Measurements from ENCODE around the gene WASHC2A.
"Not testable (repeated sequence)": the region's sequence is repeated elsewhere in the genome, so short reads cannot be mapped to it uniquely, and the experiment has no call there.

Gene WASHC2A

DNA sequence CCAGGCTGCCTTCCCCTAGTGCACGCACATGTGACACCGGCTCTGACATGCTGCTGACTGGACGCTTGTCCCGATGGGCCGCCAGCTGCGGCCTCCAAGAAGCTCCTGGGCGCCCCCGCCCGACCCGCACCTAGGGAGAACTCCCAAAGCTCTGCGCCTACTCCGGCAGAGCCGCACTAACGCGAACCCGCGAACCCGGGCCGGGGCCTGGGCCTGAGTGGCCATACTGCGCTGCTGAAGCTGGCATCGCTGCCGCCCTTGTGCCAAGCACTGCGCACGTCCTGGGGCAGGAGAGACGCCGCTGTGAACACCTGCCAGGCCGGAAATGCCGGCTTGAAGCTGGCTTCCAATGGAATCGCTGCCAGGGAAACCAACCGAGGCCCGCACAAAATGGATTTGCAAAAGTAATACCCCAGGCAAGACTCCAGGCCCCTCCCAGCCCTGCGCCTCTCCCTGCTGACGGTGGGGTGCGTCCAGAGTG is 85.1 kb downstream of the WASHC2A start:
- no peak overlapping the region for H3K4me2 ChIP-seq (ENCODE audit: low read depth, low read length, poor library complexity, severe bottlenecking)
- no peak for TF ChIP-seq EZH2phosphoT487 (IDR thresholded peaks at IDR 0.05; ENCODE audit: borderline replicate concordance)
- TF ChIP-seq, protein P1, sequence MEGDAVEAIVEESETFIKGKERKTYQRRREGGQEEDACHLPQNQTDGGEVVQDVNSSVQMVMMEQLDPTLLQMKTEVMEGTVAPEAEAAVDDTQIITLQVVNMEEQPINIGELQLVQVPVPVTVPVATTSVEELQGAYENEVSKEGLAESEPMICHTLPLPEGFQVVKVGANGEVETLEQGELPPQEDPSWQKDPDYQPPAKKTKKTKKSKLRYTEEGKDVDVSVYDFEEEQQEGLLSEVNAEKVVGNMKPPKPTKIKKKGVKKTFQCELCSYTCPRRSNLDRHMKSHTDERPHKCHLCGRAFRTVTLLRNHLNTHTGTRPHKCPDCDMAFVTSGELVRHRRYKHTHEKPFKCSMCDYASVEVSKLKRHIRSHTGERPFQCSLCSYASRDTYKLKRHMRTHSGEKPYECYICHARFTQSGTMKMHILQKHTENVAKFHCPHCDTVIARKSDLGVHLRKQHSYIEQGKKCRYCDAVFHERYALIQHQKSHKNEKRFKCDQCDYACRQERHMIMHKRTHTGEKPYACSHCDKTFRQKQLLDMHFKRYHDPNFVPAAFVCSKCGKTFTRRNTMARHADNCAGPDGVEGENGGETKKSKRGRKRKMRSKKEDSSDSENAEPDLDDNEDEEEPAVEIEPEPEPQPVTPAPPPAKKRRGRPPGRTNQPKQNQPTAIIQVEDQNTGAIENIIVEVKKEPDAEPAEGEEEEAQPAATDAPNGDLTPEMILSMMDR (conservative IDR thresholded peaks at IDR 0.05; ENCODE audit: low read length), result no peak

DNA sequence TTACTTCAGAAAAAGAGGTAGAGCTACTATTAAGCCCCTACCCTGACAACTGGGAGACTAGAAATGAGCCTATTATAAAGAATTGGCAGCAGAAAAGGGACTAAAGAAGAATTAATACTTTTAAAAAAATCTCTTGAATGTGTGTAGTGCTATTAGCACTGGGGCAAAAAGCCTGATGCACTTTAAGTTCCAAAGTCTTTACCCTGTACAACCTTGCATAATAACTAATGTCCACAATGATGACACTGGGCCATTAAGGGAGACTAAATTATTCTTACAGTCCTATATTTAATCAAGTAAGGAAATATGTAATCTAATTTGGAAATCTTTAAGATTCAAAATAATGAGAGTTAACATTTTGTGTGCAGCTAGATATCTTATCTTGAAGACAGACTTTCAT is 90.1 kb downstream of the WASHC2A start:
- H3K9me2 ChIP-seq (replicated peaks; ENCODE audit: low read depth, low read length); H3K9ac ChIP-seq (ENCODE audit: low read depth, low read length, poor library complexity, severe bottlenecking); H3K4me2 ChIP-seq (ENCODE audit: low read depth, low read length, poor library complexity, severe bottlenecking); H3K79me2 ChIP-seq (ENCODE audit: insufficient read depth, low read length); H3K4me3 ChIP-seq (ENCODE audit: low read length, poor library complexity, severe bottlenecking); H4K20me1 ChIP-seq (ENCODE audit: insufficient read depth, low read length, poor library complexity, severe bottlenecking); H3K36me3 ChIP-seq (ENCODE audit: insufficient read depth, low read length); H3K27me3 ChIP-seq (ENCODE audit: insufficient read depth, low read length, poor library complexity, severe bottlenecking); H2AFZ ChIP-seq (ENCODE audit: low read length); H3K4me1 ChIP-seq (ENCODE audit: insufficient read depth, low read length, poor library complexity, severe bottlenecking); H3K9me3 ChIP-seq (ENCODE audit: insufficient read depth, low read depth, low read length); H3F3A ChIP-seq (ENCODE audit: low read depth): not testable (repeated sequence)

More for the DNA sequence above, 85.1 kb downstream of the WASHC2A start:
- no peaks in the 10 kb centered on the region for H4K20me1 ChIP-seq (ENCODE audit: insufficient read depth, low read length, poor library complexity, severe bottlenecking)
- H3K36me3 ChIP-seq (ENCODE audit: insufficient read depth, low read length), result no peaks in the 10 kb centered on the region
- H3K9ac ChIP-seq (ENCODE audit: low read depth, low read length, poor library complexity, severe bottlenecking), result no peak overlapping the region
- no peaks in the 10 kb centered on the region for H3K9me3 ChIP-seq (ENCODE audit: insufficient read depth, low read depth, low read length)
- no peaks in the 10 kb centered on the region for H3K4me1 ChIP-seq (ENCODE audit: insufficient read depth, low read length, poor library complexity, severe bottlenecking)
- no peaks in the 10 kb centered on the region for H3K9me2 ChIP-seq (replicated peaks; ENCODE audit: low read depth, low read length)
- H2AFZ ChIP-seq (ENCODE audit: low read length), result no peak overlapping the region
- no peaks in the 10 kb centered on the region for H3K79me2 ChIP-seq (ENCODE audit: insufficient read depth, low read length)
- H3K4me3 ChIP-seq (ENCODE audit: low read length, poor library complexity, severe bottlenecking), result no peak overlapping the region
- H3F3A ChIP-seq (ENCODE audit: low read depth), result no peaks in the 10 kb centered on the region
- no peaks in the 10 kb centered on the region for H3K27me3 ChIP-seq (ENCODE audit: insufficient read depth, low read length, poor library complexity, severe bottlenecking)

DNA sequence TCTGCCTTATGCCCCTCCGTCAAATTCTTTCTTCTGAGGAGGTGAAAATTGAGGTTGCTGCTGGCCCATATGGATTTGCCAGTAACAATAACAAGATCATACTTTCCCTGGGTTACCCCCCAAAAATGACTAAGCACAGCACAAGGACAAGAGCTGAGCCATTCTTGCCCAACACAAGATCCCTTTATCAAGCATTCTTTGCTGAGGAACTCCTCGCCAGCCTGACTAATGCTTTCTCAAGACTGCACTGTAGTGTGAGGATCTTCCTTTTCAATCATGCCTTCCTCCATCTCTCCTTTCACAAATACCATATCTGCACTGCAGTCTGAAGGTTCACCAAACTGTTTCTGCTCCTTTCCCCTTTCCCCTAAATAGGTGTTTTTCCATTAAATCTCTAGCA is 92.1 kb downstream of the WASHC2A start:
- not testable (repeated sequence) for H3K4me1 ChIP-seq (ENCODE audit: insufficient read depth, low read length, poor library complexity, severe bottlenecking); H3K9me2 ChIP-seq (replicated peaks; ENCODE audit: low read depth, low read length); H3K4me2 ChIP-seq (ENCODE audit: low read depth, low read length, poor library complexity, severe bottlenecking); H3K4me3 ChIP-seq (ENCODE audit: low read length, poor library complexity, severe bottlenecking); H3F3A ChIP-seq (ENCODE audit: low read depth); H3K36me3 ChIP-seq (ENCODE audit: insufficient read depth, low read length); H3K9me3 ChIP-seq (ENCODE audit: insufficient read depth, low read depth, low read length); H4K20me1 ChIP-seq (ENCODE audit: insufficient read depth, low read length, poor library complexity, severe bottlenecking); H3K9ac ChIP-seq (ENCODE audit: low read depth, low read length, poor library complexity, severe bottlenecking); H3K27me3 ChIP-seq (ENCODE audit: insufficient read depth, low read length, poor library complexity, severe bottlenecking); H2AFZ ChIP-seq (ENCODE audit: low read length); H3K79me2 ChIP-seq (ENCODE audit: insufficient read depth, low read length)

DNA sequence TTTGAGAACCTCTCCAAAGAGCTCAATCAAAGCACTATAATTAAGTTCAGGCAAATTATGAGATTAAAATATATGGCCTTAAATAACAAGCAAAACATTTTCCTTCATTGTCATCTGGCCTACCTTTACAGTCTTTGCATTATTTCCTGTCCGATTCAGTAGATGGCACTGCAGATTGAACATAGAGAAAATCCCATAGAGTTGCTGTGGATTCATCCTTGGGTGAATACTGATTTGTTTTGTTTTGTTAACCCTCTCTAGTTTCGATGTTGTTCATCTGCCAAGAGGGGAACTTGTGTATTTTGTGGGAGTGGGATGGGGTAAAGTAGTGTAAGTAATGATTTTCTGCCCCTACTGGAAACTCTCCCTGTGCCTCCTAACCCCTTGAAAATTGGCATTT is 97.3 kb downstream of the WASHC2A start:
- H3K79me2 ChIP-seq (ENCODE audit: insufficient read depth, low read length); H4K20me1 ChIP-seq (ENCODE audit: insufficient read depth, low read length, poor library complexity, severe bottlenecking); H3K9ac ChIP-seq (ENCODE audit: low read depth, low read length, poor library complexity, severe bottlenecking); H3F3A ChIP-seq (ENCODE audit: low read depth); H3K9me2 ChIP-seq (replicated peaks; ENCODE audit: low read depth, low read length); H3K9me3 ChIP-seq (ENCODE audit: insufficient read depth, low read depth, low read length); H3K4me2 ChIP-seq (ENCODE audit: low read depth, low read length, poor library complexity, severe bottlenecking); H3K27me3 ChIP-seq (ENCODE audit: insufficient read depth, low read length, poor library complexity, severe bottlenecking); H2AFZ ChIP-seq (ENCODE audit: low read length); H3K36me3 ChIP-seq (ENCODE audit: insufficient read depth, low read length); H3K4me3 ChIP-seq (ENCODE audit: low read length, poor library complexity, severe bottlenecking); H3K4me1 ChIP-seq (ENCODE audit: insufficient read depth, low read length, poor library complexity, severe bottlenecking): not testable (repeated sequence)

DNA sequence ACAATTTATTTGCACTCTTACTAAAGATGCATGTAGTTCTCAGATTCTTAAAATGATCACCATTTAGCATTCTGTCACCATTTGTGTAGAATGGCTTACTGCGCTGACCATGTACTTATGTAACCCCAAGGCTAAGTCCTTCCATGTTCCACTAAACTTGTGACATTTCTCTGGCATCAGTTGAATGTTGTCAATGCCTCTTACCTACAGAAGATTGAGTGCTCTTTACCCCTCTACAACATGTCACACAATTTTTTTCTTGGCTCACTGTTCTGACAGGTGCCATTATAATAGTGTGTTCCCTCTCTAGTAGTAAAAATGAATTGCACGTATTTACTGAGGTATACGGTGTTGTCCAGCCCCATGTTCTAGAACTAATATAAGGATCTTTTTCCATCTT is 100.1 kb downstream of the WASHC2A start:
- not testable (repeated sequence) for H3K4me3 ChIP-seq (ENCODE audit: low read length, poor library complexity, severe bottlenecking); H2AFZ ChIP-seq (ENCODE audit: low read length); H3K9ac ChIP-seq (ENCODE audit: low read depth, low read length, poor library complexity, severe bottlenecking); H3F3A ChIP-seq (ENCODE audit: low read depth); H4K20me1 ChIP-seq (ENCODE audit: insufficient read depth, low read length, poor library complexity, severe bottlenecking); H3K27me3 ChIP-seq (ENCODE audit: insufficient read depth, low read length, poor library complexity, severe bottlenecking); H3K4me1 ChIP-seq (ENCODE audit: insufficient read depth, low read length, poor library complexity, severe bottlenecking); H3K79me2 ChIP-seq (ENCODE audit: insufficient read depth, low read length); H3K9me3 ChIP-seq (ENCODE audit: insufficient read depth, low read depth, low read length); H3K36me3 ChIP-seq (ENCODE audit: insufficient read depth, low read length); H3K4me2 ChIP-seq (ENCODE audit: low read depth, low read length, poor library complexity, severe bottlenecking); H3K9me2 ChIP-seq (replicated peaks; ENCODE audit: low read depth, low read length)

DNA sequence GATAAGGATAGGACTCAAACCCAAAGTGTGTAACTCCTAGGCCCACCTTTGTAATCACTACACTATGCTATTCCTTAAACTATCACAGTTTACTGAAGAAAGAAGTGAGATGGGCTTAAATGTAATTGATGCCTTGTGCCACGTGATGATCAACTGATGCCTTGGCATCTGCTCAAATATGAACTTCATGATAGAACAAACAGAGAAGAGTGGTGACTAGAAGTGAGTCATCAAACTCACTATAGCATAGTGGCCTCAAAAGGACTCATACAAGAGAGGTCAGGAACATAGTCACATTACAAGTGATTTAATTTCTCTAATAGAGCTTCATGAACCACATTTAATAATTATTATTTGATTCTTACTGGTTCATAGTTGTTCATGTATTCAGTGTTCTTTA is 101.8 kb downstream of the WASHC2A start:
- not testable (repeated sequence) for H3K9ac ChIP-seq (ENCODE audit: low read depth, low read length, poor library complexity, severe bottlenecking); H2AFZ ChIP-seq (ENCODE audit: low read length); H3K36me3 ChIP-seq (ENCODE audit: insufficient read depth, low read length); H3K4me1 ChIP-seq (ENCODE audit: insufficient read depth, low read length, poor library complexity, severe bottlenecking); H3K4me2 ChIP-seq (ENCODE audit: low read depth, low read length, poor library complexity, severe bottlenecking); H3K27me3 ChIP-seq (ENCODE audit: insufficient read depth, low read length, poor library complexity, severe bottlenecking); H3K79me2 ChIP-seq (ENCODE audit: insufficient read depth, low read length); H3K4me3 ChIP-seq (ENCODE audit: low read length, poor library complexity, severe bottlenecking); H4K20me1 ChIP-seq (ENCODE audit: insufficient read depth, low read length, poor library complexity, severe bottlenecking); H3F3A ChIP-seq (ENCODE audit: low read depth); H3K9me2 ChIP-seq (replicated peaks; ENCODE audit: low read depth, low read length); H3K9me3 ChIP-seq (ENCODE audit: insufficient read depth, low read depth, low read length)

DNA sequence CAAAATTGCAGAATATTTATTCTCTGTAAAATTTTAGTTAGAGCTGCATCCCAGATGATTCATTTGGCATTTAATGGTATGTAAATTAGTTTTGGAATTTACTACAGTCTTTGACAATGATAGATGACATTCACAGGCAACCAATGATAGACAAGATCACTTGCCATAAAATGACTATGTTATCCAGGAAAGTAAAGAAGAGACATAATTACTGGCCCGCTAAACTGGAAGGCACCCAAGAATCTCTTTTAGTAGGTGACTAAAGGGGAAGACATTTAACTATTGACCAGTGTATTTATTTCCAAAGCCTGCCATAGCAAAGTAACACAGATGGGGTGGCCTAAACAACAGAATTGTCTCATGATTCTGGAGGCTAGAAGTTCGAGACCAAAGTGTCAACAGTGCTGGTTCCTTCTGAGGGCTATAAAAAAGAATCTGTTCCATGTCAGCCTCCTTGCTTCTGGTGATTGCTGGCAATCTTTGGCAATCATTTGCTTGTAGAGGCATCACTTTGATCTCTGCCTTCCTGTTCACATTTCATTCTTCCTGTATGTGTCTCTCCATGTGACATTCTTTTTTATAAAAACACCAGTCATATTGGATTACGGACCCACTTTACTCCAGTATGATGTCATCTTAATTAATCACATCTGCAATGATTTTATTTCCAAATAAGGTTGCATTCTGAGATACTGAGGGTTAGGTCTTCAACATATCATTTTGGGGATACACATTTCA is 107.2 kb downstream of the WASHC2A start:
- H3K4me2 ChIP-seq (ENCODE audit: low read depth, low read length, poor library complexity, severe bottlenecking); H3F3A ChIP-seq (ENCODE audit: low read depth); H3K9me2 ChIP-seq (replicated peaks; ENCODE audit: low read depth, low read length); H4K20me1 ChIP-seq (ENCODE audit: insufficient read depth, low read length, poor library complexity, severe bottlenecking); H3K27me3 ChIP-seq (ENCODE audit: insufficient read depth, low read length, poor library complexity, severe bottlenecking); H3K4me1 ChIP-seq (ENCODE audit: insufficient read depth, low read length, poor library complexity, severe bottlenecking); H3K9ac ChIP-seq (ENCODE audit: low read depth, low read length, poor library complexity, severe bottlenecking); H2AFZ ChIP-seq (ENCODE audit: low read length); H3K79me2 ChIP-seq (ENCODE audit: insufficient read depth, low read length); H3K36me3 ChIP-seq (ENCODE audit: insufficient read depth, low read length); H3K9me3 ChIP-seq (ENCODE audit: insufficient read depth, low read depth, low read length); H3K4me3 ChIP-seq (ENCODE audit: low read length, poor library complexity, severe bottlenecking): not testable (repeated sequence)
